Endothelial cell of umbilical vein (primary cell): ENCODE measurements around the gene PLA2G6. TPM values are rescaled to one million over a fixed set of nuclear protein-coding genes. Genes with fewer than 3 reads are reported as not detected.

ENCODE experiments used
- BruUV-seq: library from RNA; stranded (reverse); fragments of 400-500 nt; replicated peaks from 2 replicates; lab custom pipeline; 2021; lab: Mats Ljungman, UMichigan
- CTCF ChIA-PET: fragments of 300-600, 350-600 bp; sonication (Branson Sonifier 250); formaldehyde crosslinking; loops from one replicate; lab custom pipeline; 2021; ENCODE audit warnings: antibody characterized with exemption, inconsistent platforms; lab: Charles Lee
- POLR2A ChIA-PET: fragments of 300-600, 350-600 bp; sonication (Branson Sonifier 250); formaldehyde crosslinking; loops from one replicate; lab custom pipeline; 2021; ENCODE audit warnings: antibody characterized with exemption, inconsistent platforms; lab: Charles Lee
- DNase-seq: peaks from one replicate; pipeline ENCODE4 v3.0.0-alpha.2; 2011; ENCODE audit warnings: low read depth, low spot score
- FAIRE-seq: peaks from 2 replicates; lab custom pipeline; 2011; peaks lifted over from hg19 to GRCh38; lab: Jason Lieb, UNC
- H2AFZ ChIP-seq: 2 replicates; pipeline ENCODE4 v1.6.0; 2012; ENCODE audit warnings: low read depth, low read length, control low read depth, inconsistent platforms
- H3K27ac ChIP-seq: 2 replicates; pipeline ENCODE4 v1.5.1; 2011; ENCODE audit warnings: low read depth, mild to moderate bottlenecking, control low read depth, low read length, moderate library complexity; ENCODE audit not compliant: insufficient read depth
- H3K27me3 ChIP-seq, 2 experiments: 2 replicates each; pipeline versions ENCODE4 v1.6.0 to v1.6.1; 2011; ENCODE audit warnings: low read length in 2 of 2, mixed read lengths in 1 of 2; ENCODE audit not compliant: control insufficient read depth in 2 of 2, insufficient read depth in 2 of 2
- H3K36me3 ChIP-seq, 2 experiments: 2 replicates in 1 of 2; 3 replicates in 1 of 2; pipeline ENCODE4 v1.5.1; 2011; ENCODE audit warnings: low read length in 2 of 2, mild to moderate bottlenecking in 1 of 2, moderate library complexity in 1 of 2; ENCODE audit not compliant: control insufficient read depth in 2 of 2, insufficient read depth in 2 of 2; ENCODE audit errors: extremely low read depth in 1 of 2
- H3K4me1 ChIP-seq: 3 replicates; pipeline ENCODE4 v1.5.1; 2011; ENCODE audit warnings: mild to moderate bottlenecking, low read length; ENCODE audit not compliant: control insufficient read depth, insufficient read depth; ENCODE audit errors: extremely low read depth
- H3K4me2 ChIP-seq: 2 replicates; pipeline ENCODE4 v1.6.1; 2011; ENCODE audit warnings: low read length, control low read depth, mixed read lengths; ENCODE audit not compliant: insufficient read depth
- H3K4me3 ChIP-seq, 3 experiments: fragments of 200-600 bp in 1 of 3; sonication (generic), shearing (Covaris generic) in 1 of 3; replicated peaks in 1 of 3; 2 replicates each; pipeline ENCODE4 v1.5.1; 2011 to 2016; ENCODE audit warnings: control low read depth in 3 of 3, low read length in 3 of 3, mild to moderate bottlenecking in 2 of 3, inconsistent platforms in 1 of 3, low read depth in 1 of 3, moderate library complexity in 1 of 3; ENCODE audit not compliant: insufficient read depth in 1 of 3
- H3K79me2 ChIP-seq: 2 replicates; pipeline ENCODE4 v1.6.0; 2012; ENCODE audit warnings: low read length, inconsistent platforms; ENCODE audit not compliant: control insufficient read depth, insufficient read depth
- H3K9ac ChIP-seq: replicated peaks from 2 replicates; pipeline ENCODE3; 2011; ENCODE audit warnings: low read length, control low read depth; ENCODE audit not compliant: insufficient read depth; ENCODE audit errors: extremely low read depth
- H3K9me1 ChIP-seq: replicated peaks from 3 replicates; pipeline ENCODE4 v1.6.0; 2011; ENCODE audit warnings: mild to moderate bottlenecking, low read length; ENCODE audit not compliant: control insufficient read depth, insufficient read depth; ENCODE audit errors: extremely low read depth
- H3K9me3 ChIP-seq: replicated peaks from 2 replicates; pipeline ENCODE4 v1.5.1; 2012; ENCODE audit warnings: low read length, inconsistent platforms; ENCODE audit not compliant: control insufficient read depth, insufficient read depth
- H4K20me1 ChIP-seq: replicated peaks from 2 replicates; pipeline ENCODE3; 2011; ENCODE audit warnings: mild to moderate bottlenecking, low read length; ENCODE audit not compliant: control insufficient read depth, insufficient read depth; ENCODE audit errors: extremely low read depth
- EZH2 ChIP-seq: IDR thresholded peaks from 2 replicates; pipeline ENCODE4 v1.6.1; 2012; ENCODE audit warnings: borderline replicate concordance, low read depth, mild to moderate bottlenecking, moderate library complexity, low read length, inconsistent platforms; ENCODE audit not compliant: severe bottlenecking
- FOS ChIP-seq: IDR thresholded peaks from 2 replicates; pipeline ENCODE4 v1.6.1; 2011; ENCODE audit warnings: mild to moderate bottlenecking, low read length, moderate library complexity, borderline replicate concordance; ENCODE audit not compliant: insufficient read depth
- JUN ChIP-seq: IDR thresholded peaks from 2 replicates; pipeline ENCODE4 v1.6.1; 2011; ENCODE audit warnings: borderline replicate concordance, low read depth; ENCODE audit not compliant: insufficient read length, insufficient read depth
- MYC ChIP-seq: IDR thresholded peaks from one replicate; pipeline ENCODE4 v1.6.1; 2011; ENCODE audit warnings: mild to moderate bottlenecking, low read depth, low read length
- POLR2A ChIP-seq: IDR thresholded peaks from 2 replicates; pipeline ENCODE4 v1.6.1; 2012; ENCODE audit warnings: low read depth, mild to moderate bottlenecking, control low read depth, low read length
- dilution Hi-C: fragments of 300-500 bp; cut with MboI; formaldehyde crosslinking; loops from one replicate; pipeline ENCODE4 v1.15.0; 2019; ENCODE audit warnings: low sequenced_read_pairs; ENCODE audit not compliant: extremely low pct_ligation_motif_present
- intact Hi-C: fragments of 100-400 bp; cut with micrococcal nuclease; formaldehyde crosslinking; loops from one replicate; pipeline ENCODE4 v1.10.0; 2022
- polyA plus RNA-seq, 4 experiments: library from polyadenylated mRNA; depleted of rRNA in 3 of 4; stranded (reverse) in 3 of 4; unstranded in 1 of 4; fragments of >200 nt; gene quantifications; 2 replicates each; pipeline versions ENCODE4 v1.2.1 to v1.2.3, GENCODE V29; 2011 to 2012; ENCODE audit warnings: missing spikeins in 1 of 4
- total RNA-seq: library from RNA; stranded (reverse); gene quantifications from 2 replicates; pipeline ENCODE4 v1.2.3, GENCODE V29; 2021

PLA2G6 gene
- total and polyA plus RNA-seq, 2 donors (not counting 3 experiments of a cell fraction or from before 2014, with no cell fraction given): 6.6 to 10.3 TPM

DNA sequence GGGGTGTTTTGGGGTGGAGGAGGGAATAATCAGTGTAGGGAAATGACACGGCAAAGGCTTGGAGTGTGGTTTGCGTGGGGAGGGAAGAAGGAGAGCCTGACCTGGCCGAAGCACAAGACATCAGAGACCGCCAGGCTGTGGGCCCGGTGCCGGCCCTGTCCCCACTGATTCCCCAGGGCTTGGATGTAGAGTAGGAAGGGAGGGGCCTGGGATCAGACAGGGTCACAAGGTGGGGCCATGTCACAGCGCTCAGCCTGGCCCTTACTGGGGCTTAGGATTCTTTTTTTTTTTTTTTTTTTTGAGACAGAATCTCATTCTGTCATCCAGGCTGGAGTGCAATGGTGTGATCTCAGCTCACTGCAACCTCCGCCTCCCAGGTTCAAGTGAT, 114.6 kb downstream of the PLA2G6 start:
- ChIA-PET CTCF (interaction anchor here (3.2 kb wide), 1 partner anchor 15 kb away, joined by 16 read pairs; no protein-coding TSS in a partner anchor), POLR2A (no interaction called here)
- Histone ChIP-seq H3K4me2 (no peak overlapping the region), H3K4me3 (no peak overlapping the region), H3K4me1 (no peaks in the 10 kb centered on the region), H3K79me2 (no peaks in the 10 kb centered on the region), H3K9me1 (no peaks in the 10 kb centered on the region), H3K9me3 (no peaks in the 10 kb centered on the region), H3K36me3 (peaks cover 0 to 13% of the 10 kb centered on the region in 2 experiments), H3K27me3 (no peaks in the 10 kb centered on the region), H3K9ac (no peak overlapping the region), H2AFZ (no peak overlapping the region), H3K27ac (no peak overlapping the region), H4K20me1 (no peaks in the 10 kb centered on the region)
- intact Hi-C loops: no loop called here
- dilution Hi-C loops: no loop called here
- no peak for TF ChIP-seq EZH2
- no peak for TF ChIP-seq FOS
- no peak for TF ChIP-seq JUN
- TF ChIP-seq POLR2A: no peak
- no peak for FAIRE-seq
- no TSS peak for BruUV-seq
- DNase-seq: no peak

- BruUV-seq: no TSS peak
- Histone ChIP-seq H3K4me1 (no peaks in the 10 kb centered on the region), H3K36me3 (peaks cover 0 to 13% of the 10 kb centered on the region in 2 experiments), H3K79me2 (no peaks in the 10 kb centered on the region), H2AFZ (no peak overlapping the region), H3K27me3 (no peaks in the 10 kb centered on the region), H3K9me1 (no peaks in the 10 kb centered on the region), H3K9me3 (no peaks in the 10 kb centered on the region), H3K9ac (no peak overlapping the region), H3K4me2 (no peak overlapping the region), H4K20me1 (no peaks in the 10 kb centered on the region), H3K27ac (no peak overlapping the region), H3K4me3 (no peak overlapping the region)
- dilution Hi-C loops: no loop called here
- ChIA-PET CTCF (interaction anchor here (3.2 kb wide), 1 partner anchor 14 kb away, joined by 16 read pairs; no protein-coding TSS in a partner anchor), POLR2A (no interaction called here)
- no peak for TF ChIP-seq FOS
- TF ChIP-seq JUN: no peak
- TF ChIP-seq POLR2A: no peak
- TF ChIP-seq MYC: no peak
- no peak for FAIRE-seq
- no peak for DNase-seq
- intact Hi-C loops: no loop called here
Observed at GRCh38 chr22:38066381-38067027, 115.1 kb downstream of the PLA2G6 start.
